Effector memory CD4-positive, alpha-beta T cell (primary cell): ENCODE measurements around the gene RYR3.

Experiments used
- DNase-seq, 3 donors: peaks; one replicate each; pipeline ENCODE4 v3.0.0-alpha.2; 2020
- H3K27ac ChIP-seq: 2 replicates; pipeline ENCODE4 v1.7.0; 2013; ENCODE audit warnings: mild to moderate bottlenecking, low read length, moderate library complexity; ENCODE audit not compliant: insufficient read depth, poor library complexity, severe bottlenecking
- H3K27me3 ChIP-seq: replicated peaks from 2 replicates; pipeline ENCODE4 v1.7.0; 2013; ENCODE audit warnings: mild to moderate bottlenecking, low read length; ENCODE audit not compliant: insufficient read depth, control insufficient read depth, poor library complexity, severe bottlenecking
- H3K36me3 ChIP-seq: 2 replicates; pipeline ENCODE4 v1.7.0; 2013; ENCODE audit warnings: mild to moderate bottlenecking, low read length, moderate library complexity; ENCODE audit not compliant: control insufficient read depth, insufficient read depth
- H3K4me1 ChIP-seq: 2 replicates; pipeline ENCODE4 v1.7.0; 2013; ENCODE audit warnings: low read length, mild to moderate bottlenecking; ENCODE audit not compliant: control insufficient read depth, insufficient read depth, poor library complexity, severe bottlenecking
- H3K4me3 ChIP-seq: 2 replicates; pipeline ENCODE4 v1.7.0; 2013; ENCODE audit warnings: low read length, low read depth, mild to moderate bottlenecking; ENCODE audit not compliant: insufficient read depth, poor library complexity, severe bottlenecking
- H3K9me3 ChIP-seq: 2 replicates; pipeline ENCODE4 v1.7.0; 2013; ENCODE audit warnings: mild to moderate bottlenecking, low read length, moderate library complexity; ENCODE audit not compliant: control insufficient read depth

RYR3 gene

GRCh38 chr15:33601461-33601860, 290.7 kb downstream of the RYR3 start:
- DNase-seq: no peak
- Histone ChIP-seq H3K4me3 (no peak overlapping the region), H3K36me3 (no peaks in the 10 kb centered on the region), H3K27ac (no peak overlapping the region), H3K4me1 (no peaks in the 10 kb centered on the region), H3K9me3 (no peaks in the 10 kb centered on the region), H3K27me3 (no peaks in the 10 kb centered on the region)

GRCh38 chr15:33608714-33609113, 297.9 kb downstream of the RYR3 start:
- no peaks in the 10 kb centered on the region for H3K9me3 ChIP-seq
- no peak for DNase-seq
- no peak overlapping the region for H3K27ac ChIP-seq

GRCh38 chr15:33612721-33613304, 302.0 kb downstream of the RYR3 start:
- no peak overlapping the region for H3K4me3 ChIP-seq
- H3K27ac ChIP-seq: no peak overlapping the region
- H3K4me1 ChIP-seq: no peaks in the 10 kb centered on the region
- H3K27me3 ChIP-seq: no peaks in the 10 kb centered on the region
- H3K9me3 ChIP-seq: no peaks in the 10 kb centered on the region
- DNase-seq: no peak
- H3K36me3 ChIP-seq: no peaks in the 10 kb centered on the region

More at GRCh38 chr15:33608714-33609113, 297.9 kb downstream of the RYR3 start:
- no peaks in the 10 kb centered on the region for H3K36me3 ChIP-seq
- no peaks in the 10 kb centered on the region for H3K4me1 ChIP-seq
- no peaks in the 10 kb centered on the region for H3K27me3 ChIP-seq
- H3K4me3 ChIP-seq: no peak overlapping the region

GRCh38 chr15:33616475-33616874, 305.7 kb downstream of the RYR3 start:
- Histone ChIP-seq H3K4me1 (no peaks in the 10 kb centered on the region), H3K27ac (no peak overlapping the region), H3K27me3 (no peaks in the 10 kb centered on the region), H3K4me3 (no peak overlapping the region), H3K9me3 (no peaks in the 10 kb centered on the region), H3K36me3 (no peaks in the 10 kb centered on the region)
- no peak for DNase-seq

GRCh38 chr15:33618350-33618749, 307.6 kb downstream of the RYR3 start:
- no peaks in the 10 kb centered on the region for H3K9me3 ChIP-seq
- H3K4me3 ChIP-seq: no peak overlapping the region
- H3K4me1 ChIP-seq: no peaks in the 10 kb centered on the region
- H3K36me3 ChIP-seq: no peaks in the 10 kb centered on the region
- DNase-seq: no peak
- H3K27me3 ChIP-seq: no peaks in the 10 kb centered on the region
- no peak overlapping the region for H3K27ac ChIP-seq

GRCh38 chr15:33621141-33621540, 310.4 kb downstream of the RYR3 start:
- no peak overlapping the region for H3K4me3 ChIP-seq
- DNase-seq: no peak
- H3K9me3 ChIP-seq: no peaks in the 10 kb centered on the region
- H3K36me3 ChIP-seq: no peaks in the 10 kb centered on the region
- H3K4me1 ChIP-seq: no peaks in the 10 kb centered on the region
- H3K27me3 ChIP-seq: no peaks in the 10 kb centered on the region
- H3K27ac ChIP-seq: no peak overlapping the region

- no peak overlapping the region for H3K27ac ChIP-seq
- H3K9me3 ChIP-seq: no peaks in the 10 kb centered on the region
- no peaks in the 10 kb centered on the region for H3K36me3 ChIP-seq
- no peak for DNase-seq
- H3K4me3 ChIP-seq: no peak overlapping the region
- H3K4me1 ChIP-seq: no peaks in the 10 kb centered on the region
- no peaks in the 10 kb centered on the region for H3K27me3 ChIP-seq
These were observed 312.2 kb downstream of the RYR3 start for GRCh38 chr15:33623010-33623409.

- H3K9me3 ChIP-seq: no peaks in the 10 kb centered on the region
- H3K36me3 ChIP-seq: no peaks in the 10 kb centered on the region
- no peaks in the 10 kb centered on the region for H3K4me1 ChIP-seq
- no peaks in the 10 kb centered on the region for H3K27me3 ChIP-seq
- no peak for DNase-seq
- no peak overlapping the region for H3K27ac ChIP-seq
- no peak overlapping the region for H3K4me3 ChIP-seq
These were observed 313.7 kb downstream of the RYR3 start for GRCh38 chr15:33624439-33624838.

GRCh38 chr15:33629647-33630046, 318.9 kb downstream of the RYR3 start:
- Histone ChIP-seq H3K27me3 (no peaks in the 10 kb centered on the region), H3K27ac (no peak overlapping the region), H3K9me3 (no peaks in the 10 kb centered on the region), H3K4me3 (no peak overlapping the region), H3K4me1 (no peaks in the 10 kb centered on the region), H3K36me3 (no peaks in the 10 kb centered on the region)
- no peak for DNase-seq

GRCh38 chr15:33636234-33636633, 325.5 kb downstream of the RYR3 start:
- no peaks in the 10 kb centered on the region for H3K27me3 ChIP-seq
- DNase-seq: no peak
- no peak overlapping the region for H3K27ac ChIP-seq
- no peaks in the 10 kb centered on the region for H3K4me1 ChIP-seq
- no peaks in the 10 kb centered on the region for H3K9me3 ChIP-seq
- no peaks in the 10 kb centered on the region for H3K36me3 ChIP-seq
- no peak overlapping the region for H3K4me3 ChIP-seq
